ENCODE measurements around the gene ZMAT5.

The ZMAT5 gene

GRCh38 chr22:29766632-29767170, at the start of gene ZMAT5:
Gene ZMAT5 (minus strand): TSS chr22:29767007. CDS start chr22:29748544, 18,463 bp downstream.
- peak; percentile 97 for DNase-seq (ENCODE audit: low spot score)

GRCh38 chr22:29816539-29816938, 49.7 kb upstream of the ZMAT5 start:
- no peak for DNase-seq (ENCODE audit: low spot score)

- no peak for DNase-seq (ENCODE audit: low spot score)
These were observed 49.3 kb upstream of the ZMAT5 start for GRCh38 chr22:29816128-29816527.

GRCh38 chr22:29815580-29815979, 48.8 kb upstream of the ZMAT5 start:
- DNase-seq (ENCODE audit: low spot score): no peak

GRCh38 chr22:29814003-29814402, 47.2 kb upstream of the ZMAT5 start:
- no peak for DNase-seq (ENCODE audit: low spot score)

- DNase-seq (ENCODE audit: low spot score): no peak
These were observed 46.8 kb upstream of the ZMAT5 start for GRCh38 chr22:29813563-29813962.

- DNase-seq (ENCODE audit: low spot score): no peak
These were observed 46.3 kb upstream of the ZMAT5 start for GRCh38 chr22:29813126-29813525.

GRCh38 chr22:29811377-29811776, 44.6 kb upstream of the ZMAT5 start:
- no peak for DNase-seq (ENCODE audit: low spot score)

GRCh38 chr22:29810216-29810615, 43.4 kb upstream of the ZMAT5 start:
- DNase-seq (ENCODE audit: low spot score): no peak

GRCh38 chr22:29806196-29806595, 39.4 kb upstream of the ZMAT5 start:
- DNase-seq (ENCODE audit: low spot score): no peak

GRCh38 chr22:29804985-29805384, 38.2 kb upstream of the ZMAT5 start:
- no peak for DNase-seq (ENCODE audit: low spot score)

- DNase-seq (ENCODE audit: low spot score): no peak
These were observed 36.4 kb upstream of the ZMAT5 start for GRCh38 chr22:29803190-29803589.

- no peak for DNase-seq (ENCODE audit: low spot score)
These were observed 35.0 kb upstream of the ZMAT5 start for GRCh38 chr22:29801796-29802195.

- DNase-seq (ENCODE audit: low spot score): no peak
These were observed 34.3 kb upstream of the ZMAT5 start for GRCh38 chr22:29801153-29801552.

- no peak for DNase-seq (ENCODE audit: low spot score)
These were observed 32.4 kb upstream of the ZMAT5 start for GRCh38 chr22:29799217-29799680.

- no peak for DNase-seq (ENCODE audit: low spot score)
These were observed 32.0 kb upstream of the ZMAT5 start for GRCh38 chr22:29798801-29799200.

GRCh38 chr22:29798318-29798717, 31.5 kb upstream of the ZMAT5 start:
- no peak for DNase-seq (ENCODE audit: low spot score)

- no peak for DNase-seq (ENCODE audit: low spot score)
These were observed 30.5 kb upstream of the ZMAT5 start for GRCh38 chr22:29797351-29797750.

GRCh38 chr22:29795663-29796062, 28.9 kb upstream of the ZMAT5 start:
- DNase-seq (ENCODE audit: low spot score): no peak

- DNase-seq (ENCODE audit: low spot score): no peak
These were observed 26.6 kb upstream of the ZMAT5 start for GRCh38 chr22:29793396-29793795.

GRCh38 chr22:29790061-29790460, 23.3 kb upstream of the ZMAT5 start:
- DNase-seq (ENCODE audit: low spot score): no peak

GRCh38 chr22:29788339-29789279, 21.8 kb upstream of the ZMAT5 start:
- no peak for DNase-seq (ENCODE audit: low spot score)

- no peak for DNase-seq (ENCODE audit: low spot score)
These were observed 20.7 kb upstream of the ZMAT5 start for GRCh38 chr22:29787371-29787980.

All from germinal center (tissue), 1 donor.